ENCODE data around the gene CNIH2.

DNA sequence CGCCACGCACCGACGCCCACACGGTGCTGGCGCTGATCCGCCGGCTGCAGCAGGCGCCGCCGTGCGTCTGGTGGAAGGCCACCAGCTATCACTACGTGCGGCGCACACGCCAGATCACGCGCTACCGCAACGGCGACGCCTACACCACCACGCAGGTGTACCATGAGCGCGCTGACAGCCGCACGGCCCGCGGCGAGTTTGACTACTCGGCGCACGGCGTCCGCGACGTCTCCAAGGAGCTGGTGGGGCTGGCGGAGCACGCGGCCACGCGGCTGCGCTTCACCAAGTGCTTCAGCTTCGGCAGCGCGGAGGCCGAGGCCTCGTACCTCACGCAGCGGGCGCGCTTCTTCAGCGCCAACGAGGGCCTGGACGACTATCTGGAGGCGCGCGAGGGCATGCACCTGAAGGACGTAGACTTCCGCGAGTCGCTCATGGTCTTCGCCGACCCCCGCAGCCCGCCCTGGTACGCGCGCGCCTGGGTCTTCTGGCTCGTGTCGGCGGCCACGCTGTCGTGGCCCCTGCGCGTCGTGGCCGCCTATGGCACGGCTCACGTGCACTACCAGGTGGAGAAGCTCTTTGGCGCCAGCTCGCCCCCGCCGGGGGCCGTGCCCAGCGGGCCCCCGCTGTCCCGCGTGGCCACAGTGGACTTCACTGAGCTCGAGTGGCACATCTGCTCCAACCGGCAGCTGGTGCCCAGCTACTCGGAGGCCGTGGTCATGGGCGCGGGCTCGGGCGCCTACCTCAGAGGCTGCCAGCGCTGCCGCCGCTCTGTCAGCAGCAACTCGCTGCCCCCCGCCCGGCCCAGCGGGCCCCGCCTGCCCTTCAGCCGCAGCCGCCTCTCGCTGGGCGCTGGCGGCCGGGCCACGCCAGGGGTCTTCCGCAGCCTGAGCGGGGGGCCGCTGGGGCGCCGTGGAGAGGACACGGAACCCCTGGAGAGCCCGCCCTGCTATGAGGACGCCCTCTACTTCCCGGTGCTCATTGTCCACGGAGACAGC lies 16.9 kb downstream of the CNIH2 start:
- TF ChIP-seq, protein P1, sequence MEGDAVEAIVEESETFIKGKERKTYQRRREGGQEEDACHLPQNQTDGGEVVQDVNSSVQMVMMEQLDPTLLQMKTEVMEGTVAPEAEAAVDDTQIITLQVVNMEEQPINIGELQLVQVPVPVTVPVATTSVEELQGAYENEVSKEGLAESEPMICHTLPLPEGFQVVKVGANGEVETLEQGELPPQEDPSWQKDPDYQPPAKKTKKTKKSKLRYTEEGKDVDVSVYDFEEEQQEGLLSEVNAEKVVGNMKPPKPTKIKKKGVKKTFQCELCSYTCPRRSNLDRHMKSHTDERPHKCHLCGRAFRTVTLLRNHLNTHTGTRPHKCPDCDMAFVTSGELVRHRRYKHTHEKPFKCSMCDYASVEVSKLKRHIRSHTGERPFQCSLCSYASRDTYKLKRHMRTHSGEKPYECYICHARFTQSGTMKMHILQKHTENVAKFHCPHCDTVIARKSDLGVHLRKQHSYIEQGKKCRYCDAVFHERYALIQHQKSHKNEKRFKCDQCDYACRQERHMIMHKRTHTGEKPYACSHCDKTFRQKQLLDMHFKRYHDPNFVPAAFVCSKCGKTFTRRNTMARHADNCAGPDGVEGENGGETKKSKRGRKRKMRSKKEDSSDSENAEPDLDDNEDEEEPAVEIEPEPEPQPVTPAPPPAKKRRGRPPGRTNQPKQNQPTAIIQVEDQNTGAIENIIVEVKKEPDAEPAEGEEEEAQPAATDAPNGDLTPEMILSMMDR (IDR thresholded peaks at IDR 0.05 in 4 of 5, conservative IDR thresholded peaks at IDR 0.05 in 1 of 5) = no peak
- TF ChIP-seq POLR2A (IDR thresholded peaks at IDR 0.05) = no peak

Data from gastrocnemius medialis (tissue), 4 donors.